Neural progenitor cell (in vitro differentiated cells): Measurements from ENCODE around the gene APOBEC3H.

Source experiments
- CTCF ChIP-seq: fragments of 200-600 bp; sonication (generic); IDR thresholded peaks from 2 replicates; pipeline ENCODE4 v1.5.1; 2017; ENCODE audit warnings: antibody characterized with exemption, mild to moderate bottlenecking
- EZH2 ChIP-seq: fragments of 200-600 bp; sonication (generic); IDR thresholded peaks from 2 replicates; pipeline ENCODE4 v1.6.1; 2017; ENCODE audit warnings: antibody characterized with exemption, mild to moderate bottlenecking, moderate library complexity

- TF ChIP-seq CTCF (peak; percentile 19), EZH2 (no peak)
Measured at GRCh38 chr22:39130892-39131855, 34.1 kb downstream of the APOBEC3H start.
